GM18873 (cell line): ENCODE results near the gene NXPH2.
"Not testable (repeated sequence)": the region's sequence is repeated elsewhere in the genome, so short reads cannot be mapped to it uniquely, and the experiment has no call there.

Source experiments
- ATAC-seq: cut with Tn5 transposase; IDR thresholded peaks from one replicate; pipeline ENCODE4 v1.9.1; 2021; ENCODE audit warnings: mild to moderate bottlenecking, moderate library complexity, moderate number of reproducible peaks; ENCODE audit not compliant: unreplicated experiment, low FRiP score

Gene NXPH2

GRCh38 chr2:138644776-138645175, 135.4 kb downstream of the NXPH2 start:
- ATAC-seq: not testable (repeated sequence)

- no peak for ATAC-seq
These were observed 139.1 kb downstream of the NXPH2 start for GRCh38 chr2:138640921-138641676.

- no peak for ATAC-seq
These were observed 142.5 kb downstream of the NXPH2 start for GRCh38 chr2:138637686-138638085.

GRCh38 chr2:138637061-138637460, 143.1 kb downstream of the NXPH2 start:
- no peak for ATAC-seq

GRCh38 chr2:138633049-138633448, 147.1 kb downstream of the NXPH2 start:
- no peak for ATAC-seq

- no peak for ATAC-seq
These were observed 148.0 kb downstream of the NXPH2 start for GRCh38 chr2:138632066-138632620.

- no peak for ATAC-seq
These were observed 150.0 kb downstream of the NXPH2 start for GRCh38 chr2:138630164-138630563.

- ATAC-seq: no peak
These were observed 154.0 kb downstream of the NXPH2 start for GRCh38 chr2:138626148-138626547.

- no peak for ATAC-seq
These were observed 157.6 kb downstream of the NXPH2 start for GRCh38 chr2:138622613-138623012.

- ATAC-seq: no peak
These were observed 159.1 kb downstream of the NXPH2 start for GRCh38 chr2:138621139-138621538.

GRCh38 chr2:138620431-138620830, 159.8 kb downstream of the NXPH2 start:
- ATAC-seq: no peak
